Memory B cell (primary cell): ENCODE measurements around the gene NRXN3.
A peak's percentile ranks its signal among the peaks of the same experiment; 100 is the strongest.

Experiments
- ATAC-seq: fragments of 150-1000 bp; cut with Tn5 transposase; 2 replicates; pipeline ENCODE4 v1.10.0; 2021; ENCODE audit warnings: low read depth, mild to moderate bottlenecking, moderate library complexity
- DNase-seq, 2 donors: peaks; one replicate each; pipeline ENCODE4 v3.0.0; 2022; ENCODE audit warnings: low spot score in 2 of 2
- H3K27ac Mint-ChIP-seq: one replicate; pipeline ENCODE4 v1.8.0; 2022; ENCODE audit warnings: mild to moderate bottlenecking, moderate library complexity, mixed read lengths
- H3K27me3 Mint-ChIP-seq: one replicate; pipeline ENCODE4 v1.8.0; 2022; ENCODE audit warnings: mixed read lengths
- H3K36me3 Mint-ChIP-seq: one replicate; pipeline ENCODE4 v1.8.0; 2022; ENCODE audit warnings: mild to moderate bottlenecking, mixed read lengths
- H3K4me1 Mint-ChIP-seq: one replicate; pipeline ENCODE4 v1.8.0; 2022; ENCODE audit warnings: mixed read lengths
- H3K4me3 Mint-ChIP-seq: one replicate; pipeline ENCODE4 v1.8.0; 2022; ENCODE audit warnings: mild to moderate bottlenecking, moderate library complexity, mixed read lengths
- H3K9me3 Mint-ChIP-seq: one replicate; pipeline ENCODE4 v1.8.0; 2022; ENCODE audit warnings: mixed read lengths

The NRXN3 gene

DNA sequence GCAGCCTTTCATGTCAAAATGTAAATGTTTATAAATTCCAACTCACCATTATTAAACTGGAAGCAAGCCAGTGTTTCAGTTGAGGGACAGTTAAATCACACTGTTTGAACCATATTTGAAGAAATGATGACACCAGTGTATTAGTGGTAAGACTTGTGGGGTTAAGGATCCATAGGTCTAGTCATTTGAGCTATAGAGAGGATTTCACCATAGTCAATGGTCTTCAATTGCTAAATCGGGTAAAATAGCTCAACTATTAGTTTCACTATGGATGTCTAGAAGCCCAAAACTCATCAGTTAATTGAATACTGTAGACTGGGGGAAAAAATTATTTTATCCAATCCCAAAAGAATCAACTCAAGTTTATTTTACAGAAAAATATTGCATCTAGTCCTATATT is 659.1 kb downstream of the NRXN3 start:
- no peaks in the 10 kb centered on the region for H3K36me3 Mint-ChIP-seq
- H3K4me1 Mint-ChIP-seq, result no peaks in the 10 kb centered on the region
- no peak overlapping the region for H3K4me3 Mint-ChIP-seq

GRCh38 chr14:78834766-78835451 is 664.7 kb downstream of the NRXN3 start:
- no peak overlapping the region for H3K4me3 Mint-ChIP-seq
- H3K4me1 Mint-ChIP-seq, result no peaks in the 10 kb centered on the region
- ATAC-seq (no peak), DNase-seq (no peak)
- H3K9me3 Mint-ChIP-seq, result no peaks in the 10 kb centered on the region
- no peak overlapping the region for H3K27ac Mint-ChIP-seq
- H3K27me3 Mint-ChIP-seq, result peaks cover 3% of the 10 kb centered on the region
- H3K36me3 Mint-ChIP-seq, result no peaks in the 10 kb centered on the region

More for the DNA sequence above, 659.1 kb downstream of the NRXN3 start:
- Mint-ChIP-seq H3K9me3 (no peaks in the 10 kb centered on the region), H3K27ac (no peak overlapping the region), H3K27me3 (peaks cover 3% of the 10 kb centered on the region)
- ATAC-seq (no peak), DNase-seq (no peak)

- H3K27ac Mint-ChIP-seq, result no peak overlapping the region
- H3K27me3 Mint-ChIP-seq, result peaks cover 3% of the 10 kb centered on the region
- no peaks in the 10 kb centered on the region for H3K4me1 Mint-ChIP-seq
- H3K9me3 Mint-ChIP-seq, result no peaks in the 10 kb centered on the region
- DNase-seq (no peak), ATAC-seq (no peak)
- H3K36me3 Mint-ChIP-seq, result no peaks in the 10 kb centered on the region
- no peak overlapping the region for H3K4me3 Mint-ChIP-seq
Observed at GRCh38 chr14:78835909-78836308, 665.7 kb downstream of the NRXN3 start.

DNA sequence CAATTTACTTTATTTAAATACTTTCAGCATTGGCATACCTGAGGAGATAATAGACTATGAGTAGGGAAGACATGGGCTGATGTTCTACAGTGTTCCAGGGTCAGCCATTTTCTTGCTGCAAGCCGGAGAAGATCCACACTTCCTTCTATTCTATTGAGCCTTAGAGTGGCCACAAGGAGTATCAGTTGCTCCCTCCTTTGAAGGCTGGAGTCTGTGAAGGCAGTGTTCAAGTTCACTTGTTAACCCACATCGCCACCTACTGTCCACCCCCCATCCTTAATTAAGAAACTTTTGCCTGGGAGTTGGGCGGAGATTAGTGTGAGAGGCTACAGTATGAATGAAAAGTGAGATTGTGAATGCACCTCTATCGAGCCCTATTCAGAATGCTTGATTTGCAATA is 666.6 kb downstream of the NRXN3 start:
- no peak for DNase-seq
- Mint-ChIP-seq H3K36me3 (no peaks in the 10 kb centered on the region), H3K4me3 (no peak overlapping the region), H3K4me1 (no peaks in the 10 kb centered on the region), H3K27me3 (peaks cover 3% of the 10 kb centered on the region), H3K9me3 (no peaks in the 10 kb centered on the region), H3K27ac (no peak overlapping the region)
- ATAC-seq, result no peak

DNA sequence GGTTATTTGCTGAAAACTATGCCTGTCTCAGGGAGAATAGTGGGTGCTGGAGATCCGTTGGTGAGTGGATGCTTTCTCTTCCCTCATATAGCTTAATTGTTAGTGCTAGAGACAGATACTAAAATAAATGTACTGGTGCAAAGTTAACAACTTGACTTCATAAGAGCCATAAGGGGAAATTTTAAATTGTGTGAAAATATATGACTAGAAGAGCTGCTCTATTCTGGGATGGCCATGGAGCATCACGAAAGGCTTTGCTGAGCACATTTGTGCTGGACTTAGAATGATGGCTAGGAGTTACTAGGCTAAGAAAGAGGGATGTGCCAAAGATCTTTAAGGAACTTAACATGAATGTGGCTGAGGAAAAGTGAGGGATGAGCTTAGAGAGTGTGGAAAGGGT is 668.8 kb downstream of the NRXN3 start:
- Mint-ChIP-seq H3K4me1 (no peaks in the 10 kb centered on the region), H3K27ac (no peak overlapping the region), H3K36me3 (no peaks in the 10 kb centered on the region), H3K4me3 (no peak overlapping the region), H3K9me3 (peaks cover 1% of the 10 kb centered on the region), H3K27me3 (peaks cover under 1% of the 10 kb centered on the region)
- DNase-seq (no peak), ATAC-seq (no peak)

- Mint-ChIP-seq H3K36me3 (no peaks in the 10 kb centered on the region), H3K27ac (no peak overlapping the region), H3K4me1 (no peaks in the 10 kb centered on the region), H3K4me3 (no peak overlapping the region), H3K9me3 (peaks cover 1% of the 10 kb centered on the region), H3K27me3 (no peaks in the 10 kb centered on the region)
- ATAC-seq (no peak), DNase-seq (no peak)
Observed at GRCh38 chr14:78840898-78841297, 670.7 kb downstream of the NRXN3 start.

DNA sequence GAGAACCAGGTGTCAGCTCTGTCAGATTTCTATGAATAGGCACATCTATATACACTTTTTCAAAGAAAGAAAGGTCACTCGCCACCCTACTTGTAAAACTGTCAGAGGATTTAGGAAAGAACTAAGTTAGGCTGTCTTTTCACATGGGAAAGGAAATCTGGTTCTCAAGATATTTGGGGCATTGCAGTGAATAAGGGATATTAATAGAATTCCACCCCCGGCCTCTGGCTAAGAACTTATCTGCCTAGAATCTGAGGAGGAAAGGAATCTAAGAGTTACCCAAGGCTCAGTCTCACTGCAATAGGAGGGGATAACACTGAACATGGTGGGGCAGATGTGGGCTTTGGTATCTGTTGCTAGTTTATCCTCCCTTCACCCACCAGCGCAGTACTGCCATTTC is 677.6 kb downstream of the NRXN3 start:
- no peaks in the 10 kb centered on the region for H3K36me3 Mint-ChIP-seq
- ATAC-seq, result no peak
- H3K9me3 Mint-ChIP-seq, result peaks cover 1% of the 10 kb centered on the region
- H3K27me3 Mint-ChIP-seq, result no peaks in the 10 kb centered on the region
- no peak overlapping the region for H3K4me3 Mint-ChIP-seq
- H3K4me1 Mint-ChIP-seq, result no peaks in the 10 kb centered on the region
- DNase-seq, result no peak
- no peak overlapping the region for H3K27ac Mint-ChIP-seq

DNA sequence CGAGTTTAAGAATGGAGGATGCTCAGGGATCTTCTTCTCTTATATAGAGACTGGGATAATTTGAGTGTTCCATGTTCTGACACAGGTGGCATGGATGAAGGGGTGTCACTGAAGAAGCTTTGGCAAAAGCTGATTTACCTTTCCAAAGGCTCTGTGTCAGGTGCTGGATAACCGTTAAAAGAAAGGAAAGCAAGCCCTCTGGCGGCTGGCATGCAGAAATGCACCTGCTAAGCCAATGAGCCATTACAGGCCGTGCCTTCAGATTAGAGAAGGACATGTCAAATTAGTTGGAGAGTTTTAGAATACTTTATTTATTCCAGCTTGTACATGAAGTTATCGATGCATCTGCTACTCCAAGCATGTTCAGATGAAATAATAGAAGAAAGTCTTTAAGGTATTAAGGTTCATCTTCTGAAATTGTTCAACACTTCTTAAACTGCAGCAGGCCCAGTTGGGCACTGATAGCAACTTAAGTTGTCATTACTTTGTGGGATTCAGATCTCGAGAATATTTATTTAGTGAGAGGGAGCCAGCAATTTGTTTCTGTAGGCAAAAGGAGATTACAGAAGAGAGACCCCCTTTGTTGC is 678.2 kb downstream of the NRXN3 start:
- H3K4me1 Mint-ChIP-seq, result no peaks in the 10 kb centered on the region
- H3K36me3 Mint-ChIP-seq, result no peaks in the 10 kb centered on the region
- no peaks in the 10 kb centered on the region for H3K27me3 Mint-ChIP-seq
- peak; percentile 42 for ATAC-seq
- no peaks in the 10 kb centered on the region for H3K9me3 Mint-ChIP-seq
- H3K27ac Mint-ChIP-seq, result no peak overlapping the region
- peak in 1 of 2 donors; percentile 0 for DNase-seq
- no peak overlapping the region for H3K4me3 Mint-ChIP-seq

DNA sequence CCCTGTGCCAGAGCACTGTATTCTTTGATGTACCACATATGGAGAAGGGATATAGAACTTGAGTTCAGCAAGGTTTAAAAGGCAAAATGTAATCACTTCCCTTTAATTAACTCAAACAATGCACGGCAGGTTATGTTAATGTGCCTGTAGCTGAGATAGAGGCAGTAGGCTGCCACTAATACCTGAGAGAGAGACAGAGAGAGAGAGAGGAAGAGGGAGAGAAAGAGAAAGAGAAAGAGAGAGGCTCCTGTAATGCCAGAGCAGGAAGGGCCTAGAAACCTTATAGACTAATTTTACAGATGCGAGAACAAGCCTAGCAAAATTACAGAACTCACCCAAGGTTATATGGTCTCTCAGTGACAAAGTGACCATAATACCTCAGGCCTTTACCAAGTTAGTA is 679.8 kb downstream of the NRXN3 start:
- DNase-seq, result no peak
- H3K9me3 Mint-ChIP-seq, result no peaks in the 10 kb centered on the region
- H3K36me3 Mint-ChIP-seq, result no peaks in the 10 kb centered on the region
- H3K4me1 Mint-ChIP-seq, result no peaks in the 10 kb centered on the region
- ATAC-seq, result no peak
- H3K27ac Mint-ChIP-seq, result no peak overlapping the region
- H3K4me3 Mint-ChIP-seq, result no peak overlapping the region
- H3K27me3 Mint-ChIP-seq, result no peaks in the 10 kb centered on the region

DNA sequence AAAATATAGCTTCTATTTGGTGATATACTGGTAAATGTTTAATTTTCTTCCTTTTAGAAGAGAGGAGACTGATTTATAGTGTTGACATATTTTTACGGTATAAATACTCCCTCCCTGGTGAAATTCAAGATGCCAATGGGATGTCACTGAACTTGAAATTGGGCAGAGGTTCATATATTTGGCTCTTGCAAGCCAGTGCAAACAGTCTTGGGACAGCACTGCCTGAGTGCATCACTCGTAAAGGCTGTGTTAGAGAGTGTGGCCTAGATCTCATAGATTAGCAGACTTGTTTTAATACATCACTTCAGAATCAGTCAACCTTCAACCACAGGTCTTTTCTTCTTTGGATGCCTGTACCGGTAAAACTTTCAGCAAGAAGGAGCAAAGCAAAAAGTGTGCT is 681.0 kb downstream of the NRXN3 start:
- no peaks in the 10 kb centered on the region for H3K9me3 Mint-ChIP-seq
- no peak for DNase-seq
- H3K27ac Mint-ChIP-seq, result no peak overlapping the region
- no peak overlapping the region for H3K4me3 Mint-ChIP-seq
- H3K36me3 Mint-ChIP-seq, result no peaks in the 10 kb centered on the region
- no peak for ATAC-seq
- no peaks in the 10 kb centered on the region for H3K27me3 Mint-ChIP-seq
- H3K4me1 Mint-ChIP-seq, result no peaks in the 10 kb centered on the region

DNA sequence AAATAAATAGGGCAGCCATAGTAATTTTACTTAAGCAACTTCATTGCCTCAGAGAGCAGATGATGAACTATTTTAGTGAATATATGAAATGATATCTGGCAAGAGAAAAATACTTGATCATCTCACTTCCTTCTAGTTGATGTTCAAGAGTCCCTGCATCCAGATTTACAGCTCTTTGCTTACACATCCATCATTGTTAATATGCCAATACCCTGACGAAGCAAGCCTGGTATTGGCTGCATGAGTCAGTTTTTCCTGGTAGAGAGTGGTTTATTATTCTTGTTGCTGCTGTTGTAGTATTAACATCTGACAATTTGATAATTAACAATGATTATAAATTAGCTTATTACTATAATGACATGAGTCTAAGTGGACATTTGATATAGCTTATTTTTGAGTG is 681.9 kb downstream of the NRXN3 start:
- Mint-ChIP-seq H3K27ac (no peak overlapping the region), H3K36me3 (no peaks in the 10 kb centered on the region), H3K9me3 (no peaks in the 10 kb centered on the region), H3K4me3 (no peak overlapping the region), H3K4me1 (no peaks in the 10 kb centered on the region), H3K27me3 (no peaks in the 10 kb centered on the region)
- DNase-seq (no peak), ATAC-seq (no peak)

- Mint-ChIP-seq H3K36me3 (no peaks in the 10 kb centered on the region), H3K27me3 (no peaks in the 10 kb centered on the region), H3K27ac (no peak overlapping the region), H3K9me3 (peaks cover 1% of the 10 kb centered on the region), H3K4me3 (no peak overlapping the region), H3K4me1 (no peaks in the 10 kb centered on the region)
- ATAC-seq, result no peak
- DNase-seq, result no peak
Observed at GRCh38 chr14:78857974-78858373, 687.8 kb downstream of the NRXN3 start.

DNA sequence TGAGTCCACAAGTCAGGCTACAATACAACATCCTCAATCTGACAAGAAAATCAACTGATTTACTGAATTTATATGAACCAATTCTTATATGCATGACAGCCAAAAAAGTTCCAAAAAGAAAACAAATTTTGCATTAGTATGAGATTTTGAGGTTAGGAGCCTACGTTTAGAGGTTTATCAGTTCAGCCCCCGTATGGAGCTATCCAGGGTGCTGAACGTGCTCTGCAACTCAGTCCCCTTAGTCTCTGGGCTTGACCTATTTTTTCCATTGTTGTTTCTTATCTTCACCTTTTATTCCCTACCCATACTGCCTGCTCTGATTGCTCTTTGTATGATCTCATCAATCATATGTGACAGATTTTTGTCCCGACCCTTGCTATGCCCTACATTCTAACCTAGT is 693.0 kb downstream of the NRXN3 start:
- Mint-ChIP-seq H3K27ac (no peak overlapping the region), H3K4me3 (no peak overlapping the region), H3K27me3 (no peaks in the 10 kb centered on the region), H3K9me3 (peaks cover 3% of the 10 kb centered on the region), H3K36me3 (no peaks in the 10 kb centered on the region), H3K4me1 (no peaks in the 10 kb centered on the region)
- DNase-seq (no peak), ATAC-seq (no peak)

DNA sequence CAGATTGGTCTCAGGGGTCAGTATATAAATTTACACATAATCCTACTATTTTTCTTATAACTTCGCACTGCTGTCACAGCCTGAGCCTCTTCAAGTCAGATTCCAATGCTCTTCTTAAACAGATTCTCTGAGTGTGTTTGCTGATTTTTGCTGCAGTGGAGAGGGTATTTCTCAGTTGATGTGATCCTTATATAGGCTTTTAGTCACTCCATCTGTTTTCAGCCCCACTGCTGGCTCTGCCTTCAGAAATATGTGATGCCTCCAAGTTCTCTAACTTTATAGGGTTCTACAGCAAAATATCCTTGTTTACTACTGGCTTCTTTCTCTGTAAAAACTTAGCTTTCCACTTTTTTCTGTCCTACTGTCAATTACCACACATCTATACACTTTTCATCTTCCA is 702.7 kb downstream of the NRXN3 start:
- no peak overlapping the region for H3K4me3 Mint-ChIP-seq
- no peaks in the 10 kb centered on the region for H3K9me3 Mint-ChIP-seq
- H3K36me3 Mint-ChIP-seq, result no peaks in the 10 kb centered on the region
- DNase-seq (no peak), ATAC-seq (no peak)
- no peak overlapping the region for H3K27ac Mint-ChIP-seq
- H3K27me3 Mint-ChIP-seq, result no peaks in the 10 kb centered on the region
- H3K4me1 Mint-ChIP-seq, result no peaks in the 10 kb centered on the region

GRCh38 chr14:78873581-78873980 is 703.4 kb downstream of the NRXN3 start:
- Mint-ChIP-seq H3K27me3 (no peaks in the 10 kb centered on the region), H3K9me3 (no peaks in the 10 kb centered on the region), H3K4me1 (no peaks in the 10 kb centered on the region), H3K36me3 (no peaks in the 10 kb centered on the region), H3K27ac (no peak overlapping the region), H3K4me3 (no peak overlapping the region)
- ATAC-seq (no peak), DNase-seq (no peak)
